Measurements from ENCODE around the gene IREB2. TPM values are rescaled to one million over a fixed set of nuclear protein-coding genes. Genes with fewer than 3 reads are reported as not detected.

IREB2 gene
- total RNA-seq, 1 experiment from 2014 or later, result 89.5 TPM

DNA sequence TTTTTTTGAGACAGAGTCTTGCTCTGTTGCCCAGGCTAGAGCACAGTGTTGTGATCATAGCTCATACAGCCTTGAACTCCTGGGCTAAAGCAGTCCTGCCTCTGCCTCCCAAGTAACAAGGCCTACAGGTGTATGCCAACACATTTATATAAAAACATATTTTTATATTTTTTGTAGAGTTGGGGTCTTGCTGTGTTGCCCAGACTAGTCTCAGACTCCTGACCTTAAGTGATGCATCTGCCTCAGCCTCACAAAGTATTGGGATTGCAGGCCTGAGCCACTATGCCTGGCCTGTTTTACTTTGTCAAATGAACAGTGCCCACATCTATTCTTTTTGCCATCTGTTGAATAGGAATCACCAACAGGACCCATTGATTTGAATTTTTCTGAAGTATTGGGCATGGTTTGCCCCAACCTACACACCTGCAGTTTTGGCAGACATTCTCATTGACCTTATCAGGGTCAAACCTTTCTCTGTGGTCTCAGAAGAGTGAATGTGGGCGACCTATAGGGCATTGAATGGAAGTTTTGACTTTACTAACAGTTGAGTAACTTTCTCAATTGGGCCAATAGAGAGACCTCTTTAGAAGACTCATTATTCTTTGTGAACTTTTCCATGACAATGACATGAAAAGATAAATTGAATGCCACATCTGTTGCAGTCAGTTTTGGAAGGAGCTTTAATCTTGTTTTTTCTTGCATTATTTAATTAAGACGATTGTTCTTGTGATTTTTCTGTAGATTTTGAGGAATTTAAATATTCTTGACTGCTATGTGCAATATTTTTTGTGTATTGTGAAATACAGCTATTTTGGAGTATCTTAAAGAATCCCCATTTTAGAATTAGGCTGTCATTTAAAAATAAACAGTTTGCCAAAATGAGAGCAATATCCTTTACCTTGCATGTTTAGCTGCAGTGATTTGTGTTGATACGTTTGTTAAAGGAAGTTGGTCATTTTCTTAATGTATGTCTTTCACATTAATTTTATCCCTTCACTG, 2.7 kb downstream of the IREB2 start:
- Mint-ChIP-seq H3K9me3 (no peaks in the 10 kb centered on the region), H3K27ac (peak overlapping the region; percentile 29; the same call in 1 of the 2 replicates), H3K36me3 (peaks cover 39% of the 10 kb centered on the region), H3K4me3 (peak overlapping the region; percentile 86), H3K4me1 (peaks cover 18% of the 10 kb centered on the region), H3K27me3 (ENCODE audit: low read depth) (no peaks in the 10 kb centered on the region)
- DNase-seq (ENCODE audit: low spot score) (no peak), ATAC-seq (no peak)
- CTCF ChIA-PET, result no interaction called here
- POLR2A ChIA-PET, result interaction anchor here (0.7 kb wide), 1 partner anchor 9 kb away, joined by 3 read pairs; no protein-coding TSS in a partner anchor
- TF ChIP-seq ZBTB21 (CRISPR knock-in tag; IDR thresholded peaks at IDR 0.05; ENCODE audit: borderline replicate concordance) (no peak), ZNF121 (CRISPR knock-in tag; IDR thresholded peaks at IDR 0.05) (peak; percentile 40; the same call in 1 of the 2 replicates), SMAD3 (CRISPR knock-in tag; IDR thresholded peaks at IDR 0.05; ENCODE audit: borderline replicate concordance) (no peak), NR3C1 (CRISPR knock-in tag; conservative IDR thresholded peaks at IDR 0.05; ENCODE audit: low read depth) (no peak), MXD4 (CRISPR knock-in tag; IDR thresholded peaks at IDR 0.05; ENCODE audit: borderline replicate concordance) (no peak), PRRX2 (CRISPR knock-in tag; IDR thresholded peaks at IDR 0.05) (no peak), ATF1 (CRISPR knock-in tag; IDR thresholded peaks at IDR 0.05) (no peak)
- TF ChIP-seq, protein P1, sequence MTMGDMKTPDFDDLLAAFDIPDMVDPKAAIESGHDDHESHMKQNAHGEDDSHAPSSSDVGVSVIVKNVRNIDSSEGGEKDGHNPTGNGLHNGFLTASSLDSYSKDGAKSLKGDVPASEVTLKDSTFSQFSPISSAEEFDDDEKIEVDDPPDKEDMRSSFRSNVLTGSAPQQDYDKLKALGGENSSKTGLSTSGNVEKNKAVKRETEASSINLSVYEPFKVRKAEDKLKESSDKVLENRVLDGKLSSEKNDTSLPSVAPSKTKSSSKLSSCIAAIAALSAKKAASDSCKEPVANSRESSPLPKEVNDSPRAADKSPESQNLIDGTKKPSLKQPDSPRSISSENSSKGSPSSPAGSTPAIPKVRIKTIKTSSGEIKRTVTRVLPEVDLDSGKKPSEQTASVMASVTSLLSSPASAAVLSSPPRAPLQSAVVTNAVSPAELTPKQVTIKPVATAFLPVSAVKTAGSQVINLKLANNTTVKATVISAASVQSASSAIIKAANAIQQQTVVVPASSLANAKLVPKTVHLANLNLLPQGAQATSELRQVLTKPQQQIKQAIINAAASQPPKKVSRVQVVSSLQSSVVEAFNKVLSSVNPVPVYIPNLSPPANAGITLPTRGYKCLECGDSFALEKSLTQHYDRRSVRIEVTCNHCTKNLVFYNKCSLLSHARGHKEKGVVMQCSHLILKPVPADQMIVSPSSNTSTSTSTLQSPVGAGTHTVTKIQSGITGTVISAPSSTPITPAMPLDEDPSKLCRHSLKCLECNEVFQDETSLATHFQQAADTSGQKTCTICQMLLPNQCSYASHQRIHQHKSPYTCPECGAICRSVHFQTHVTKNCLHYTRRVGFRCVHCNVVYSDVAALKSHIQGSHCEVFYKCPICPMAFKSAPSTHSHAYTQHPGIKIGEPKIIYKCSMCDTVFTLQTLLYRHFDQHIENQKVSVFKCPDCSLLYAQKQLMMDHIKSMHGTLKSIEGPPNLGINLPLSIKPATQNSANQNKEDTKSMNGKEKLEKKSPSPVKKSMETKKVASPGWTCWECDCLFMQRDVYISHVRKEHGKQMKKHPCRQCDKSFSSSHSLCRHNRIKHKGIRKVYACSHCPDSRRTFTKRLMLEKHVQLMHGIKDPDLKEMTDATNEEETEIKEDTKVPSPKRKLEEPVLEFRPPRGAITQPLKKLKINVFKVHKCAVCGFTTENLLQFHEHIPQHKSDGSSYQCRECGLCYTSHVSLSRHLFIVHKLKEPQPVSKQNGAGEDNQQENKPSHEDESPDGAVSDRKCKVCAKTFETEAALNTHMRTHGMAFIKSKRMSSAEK (CRISPR knock-in tag; IDR thresholded peaks at IDR 0.05; ENCODE audit: borderline replicate concordance), result no peak

DNA sequence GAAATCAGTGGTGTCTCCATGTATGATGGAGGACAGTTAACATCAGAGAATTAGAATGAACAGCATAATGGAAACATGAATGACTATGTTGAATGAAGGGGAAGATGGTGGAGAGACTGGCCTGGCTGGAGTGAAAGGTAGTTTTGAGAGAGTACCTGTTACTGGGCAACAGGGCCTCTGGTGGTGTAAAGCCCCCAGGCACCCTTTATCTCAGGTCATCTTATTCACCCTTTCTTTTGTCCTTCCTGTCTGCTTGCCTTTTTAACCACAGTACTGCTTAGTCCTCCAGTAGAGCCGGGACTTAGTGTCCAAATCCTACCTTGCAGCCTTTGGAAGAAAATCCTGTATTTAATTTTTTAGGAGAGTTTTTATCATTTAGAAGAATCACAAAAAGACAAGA, 6.2 kb downstream of the IREB2 start:
- ChIA-PET POLR2A (no interaction called here), CTCF (no interaction called here)
- DNase-seq (ENCODE audit: low spot score), result no peak
- no peak for ATAC-seq
- TF ChIP-seq, protein P2, sequence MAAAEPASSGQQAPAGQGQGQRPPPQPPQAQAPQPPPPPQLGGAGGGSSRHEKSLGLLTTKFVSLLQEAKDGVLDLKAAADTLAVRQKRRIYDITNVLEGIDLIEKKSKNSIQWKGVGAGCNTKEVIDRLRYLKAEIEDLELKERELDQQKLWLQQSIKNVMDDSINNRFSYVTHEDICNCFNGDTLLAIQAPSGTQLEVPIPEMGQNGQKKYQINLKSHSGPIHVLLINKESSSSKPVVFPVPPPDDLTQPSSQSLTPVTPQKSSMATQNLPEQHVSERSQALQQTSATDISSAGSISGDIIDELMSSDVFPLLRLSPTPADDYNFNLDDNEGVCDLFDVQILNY (CRISPR knock-in tag; IDR thresholded peaks at IDR 0.05), result no peak
- no peak for TF ChIP-seq GABPB1 (CRISPR knock-in tag; IDR thresholded peaks at IDR 0.05)
- TF ChIP-seq, protein P3, sequence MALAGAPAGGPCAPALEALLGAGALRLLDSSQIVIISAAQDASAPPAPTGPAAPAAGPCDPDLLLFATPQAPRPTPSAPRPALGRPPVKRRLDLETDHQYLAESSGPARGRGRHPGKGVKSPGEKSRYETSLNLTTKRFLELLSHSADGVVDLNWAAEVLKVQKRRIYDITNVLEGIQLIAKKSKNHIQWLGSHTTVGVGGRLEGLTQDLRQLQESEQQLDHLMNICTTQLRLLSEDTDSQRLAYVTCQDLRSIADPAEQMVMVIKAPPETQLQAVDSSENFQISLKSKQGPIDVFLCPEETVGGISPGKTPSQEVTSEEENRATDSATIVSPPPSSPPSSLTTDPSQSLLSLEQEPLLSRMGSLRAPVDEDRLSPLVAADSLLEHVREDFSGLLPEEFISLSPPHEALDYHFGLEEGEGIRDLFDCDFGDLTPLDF (CRISPR knock-in tag; IDR thresholded peaks at IDR 0.05), result no peak
- TF ChIP-seq, protein P4, sequence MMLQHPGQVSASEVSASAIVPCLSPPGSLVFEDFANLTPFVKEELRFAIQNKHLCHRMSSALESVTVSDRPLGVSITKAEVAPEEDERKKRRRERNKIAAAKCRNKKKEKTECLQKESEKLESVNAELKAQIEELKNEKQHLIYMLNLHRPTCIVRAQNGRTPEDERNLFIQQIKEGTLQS (CRISPR knock-in tag; conservative IDR thresholded peaks at IDR 0.05), result no peak
- no peak for TF ChIP-seq OVOL2 (CRISPR knock-in tag; IDR thresholded peaks at IDR 0.05; ENCODE audit: borderline replicate concordance)
- TF ChIP-seq, protein P5, sequence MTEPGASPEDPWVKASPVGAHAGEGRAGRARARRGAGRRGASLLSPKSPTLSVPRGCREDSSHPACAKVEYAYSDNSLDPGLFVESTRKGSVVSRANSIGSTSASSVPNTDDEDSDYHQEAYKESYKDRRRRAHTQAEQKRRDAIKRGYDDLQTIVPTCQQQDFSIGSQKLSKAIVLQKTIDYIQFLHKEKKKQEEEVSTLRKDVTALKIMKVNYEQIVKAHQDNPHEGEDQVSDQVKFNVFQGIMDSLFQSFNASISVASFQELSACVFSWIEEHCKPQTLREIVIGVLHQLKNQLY (CRISPR knock-in tag; IDR thresholded peaks at IDR 0.05), result no peak
- TF ChIP-seq, protein P6, sequence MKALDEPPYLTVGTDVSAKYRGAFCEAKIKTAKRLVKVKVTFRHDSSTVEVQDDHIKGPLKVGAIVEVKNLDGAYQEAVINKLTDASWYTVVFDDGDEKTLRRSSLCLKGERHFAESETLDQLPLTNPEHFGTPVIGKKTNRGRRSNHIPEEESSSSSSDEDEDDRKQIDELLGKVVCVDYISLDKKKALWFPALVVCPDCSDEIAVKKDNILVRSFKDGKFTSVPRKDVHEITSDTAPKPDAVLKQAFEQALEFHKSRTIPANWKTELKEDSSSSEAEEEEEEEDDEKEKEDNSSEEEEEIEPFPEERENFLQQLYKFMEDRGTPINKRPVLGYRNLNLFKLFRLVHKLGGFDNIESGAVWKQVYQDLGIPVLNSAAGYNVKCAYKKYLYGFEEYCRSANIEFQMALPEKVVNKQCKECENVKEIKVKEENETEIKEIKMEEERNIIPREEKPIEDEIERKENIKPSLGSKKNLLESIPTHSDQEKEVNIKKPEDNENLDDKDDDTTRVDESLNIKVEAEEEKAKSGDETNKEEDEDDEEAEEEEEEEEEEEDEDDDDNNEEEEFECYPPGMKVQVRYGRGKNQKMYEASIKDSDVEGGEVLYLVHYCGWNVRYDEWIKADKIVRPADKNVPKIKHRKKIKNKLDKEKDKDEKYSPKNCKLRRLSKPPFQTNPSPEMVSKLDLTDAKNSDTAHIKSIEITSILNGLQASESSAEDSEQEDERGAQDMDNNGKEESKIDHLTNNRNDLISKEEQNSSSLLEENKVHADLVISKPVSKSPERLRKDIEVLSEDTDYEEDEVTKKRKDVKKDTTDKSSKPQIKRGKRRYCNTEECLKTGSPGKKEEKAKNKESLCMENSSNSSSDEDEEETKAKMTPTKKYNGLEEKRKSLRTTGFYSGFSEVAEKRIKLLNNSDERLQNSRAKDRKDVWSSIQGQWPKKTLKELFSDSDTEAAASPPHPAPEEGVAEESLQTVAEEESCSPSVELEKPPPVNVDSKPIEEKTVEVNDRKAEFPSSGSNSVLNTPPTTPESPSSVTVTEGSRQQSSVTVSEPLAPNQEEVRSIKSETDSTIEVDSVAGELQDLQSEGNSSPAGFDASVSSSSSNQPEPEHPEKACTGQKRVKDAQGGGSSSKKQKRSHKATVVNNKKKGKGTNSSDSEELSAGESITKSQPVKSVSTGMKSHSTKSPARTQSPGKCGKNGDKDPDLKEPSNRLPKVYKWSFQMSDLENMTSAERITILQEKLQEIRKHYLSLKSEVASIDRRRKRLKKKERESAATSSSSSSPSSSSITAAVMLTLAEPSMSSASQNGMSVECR (CRISPR knock-in tag; IDR thresholded peaks at IDR 0.05; ENCODE audit: borderline replicate concordance), result no peak
- TF ChIP-seq, protein P7, sequence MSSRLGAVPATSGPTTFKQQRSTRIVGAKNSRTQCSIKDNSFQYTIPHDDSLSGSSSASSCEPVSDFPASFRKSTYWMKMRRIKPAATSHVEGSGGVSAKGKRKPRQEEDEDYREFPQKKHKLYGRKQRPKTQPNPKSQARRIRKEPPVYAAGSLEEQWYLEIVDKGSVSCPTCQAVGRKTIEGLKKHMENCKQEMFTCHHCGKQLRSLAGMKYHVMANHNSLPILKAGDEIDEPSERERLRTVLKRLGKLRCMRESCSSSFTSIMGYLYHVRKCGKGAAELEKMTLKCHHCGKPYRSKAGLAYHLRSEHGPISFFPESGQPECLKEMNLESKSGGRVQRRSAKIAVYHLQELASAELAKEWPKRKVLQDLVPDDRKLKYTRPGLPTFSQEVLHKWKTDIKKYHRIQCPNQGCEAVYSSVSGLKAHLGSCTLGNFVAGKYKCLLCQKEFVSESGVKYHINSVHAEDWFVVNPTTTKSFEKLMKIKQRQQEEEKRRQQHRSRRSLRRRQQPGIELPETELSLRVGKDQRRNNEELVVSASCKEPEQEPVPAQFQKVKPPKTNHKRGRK (CRISPR knock-in tag; IDR thresholded peaks at IDR 0.05; ENCODE audit: borderline replicate concordance), result no peak
- peaks cover 54% of the 10 kb centered on the region for H3K36me3 Mint-ChIP-seq
- H3K27me3 Mint-ChIP-seq (ENCODE audit: low read depth), result no peaks in the 10 kb centered on the region
- H3K27ac Mint-ChIP-seq, result peak overlapping the region; percentile 28; the same call in 1 of the 2 replicates
- H3K4me3 Mint-ChIP-seq, result no peak overlapping the region
- H3K4me1 Mint-ChIP-seq, result peaks cover 10% of the 10 kb centered on the region
- H3K9me3 Mint-ChIP-seq, result no peaks in the 10 kb centered on the region

Measured in WTC11 (cell line).